GM19395 (cell line): ENCODE measurements around the gene NME3.
"Not testable (repeated sequence)": the region's sequence is repeated elsewhere in the genome, so short reads cannot be mapped to it uniquely, and the experiment has no call there.

Experiments
- ATAC-seq: cut with Tn5 transposase; IDR thresholded peaks from one replicate; pipeline ENCODE4 v1.9.1; 2021; ENCODE audit warnings: mild to moderate bottlenecking, moderate library complexity; ENCODE audit not compliant: unreplicated experiment

The NME3 gene

GRCh38 chr16:1754204-1754603 is 17.1 kb downstream of the NME3 start:
- no peak for ATAC-seq

GRCh38 chr16:1752853-1753252 is 18.5 kb downstream of the NME3 start:
- no peak for ATAC-seq

DNA sequence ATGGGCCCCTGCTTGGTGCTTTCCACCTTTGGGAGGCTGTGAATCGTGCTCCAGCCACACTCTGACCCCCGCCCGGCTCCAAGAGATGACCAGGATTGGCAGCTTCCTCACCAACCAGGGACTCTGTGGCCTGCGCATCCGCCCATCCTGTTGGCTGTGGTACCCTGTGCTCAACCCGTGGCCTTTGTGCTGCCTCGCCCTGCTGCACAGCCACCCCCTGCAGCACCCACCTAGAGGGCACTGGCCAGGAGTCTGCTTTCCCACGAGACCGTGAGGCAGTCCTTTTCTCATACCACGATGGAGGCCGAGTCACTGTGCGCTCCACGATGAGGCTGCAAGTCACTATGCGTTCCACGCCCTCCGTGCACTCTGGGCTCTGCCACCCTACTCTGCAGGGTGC is 19.4 kb downstream of the NME3 start:
- no peak for ATAC-seq

DNA sequence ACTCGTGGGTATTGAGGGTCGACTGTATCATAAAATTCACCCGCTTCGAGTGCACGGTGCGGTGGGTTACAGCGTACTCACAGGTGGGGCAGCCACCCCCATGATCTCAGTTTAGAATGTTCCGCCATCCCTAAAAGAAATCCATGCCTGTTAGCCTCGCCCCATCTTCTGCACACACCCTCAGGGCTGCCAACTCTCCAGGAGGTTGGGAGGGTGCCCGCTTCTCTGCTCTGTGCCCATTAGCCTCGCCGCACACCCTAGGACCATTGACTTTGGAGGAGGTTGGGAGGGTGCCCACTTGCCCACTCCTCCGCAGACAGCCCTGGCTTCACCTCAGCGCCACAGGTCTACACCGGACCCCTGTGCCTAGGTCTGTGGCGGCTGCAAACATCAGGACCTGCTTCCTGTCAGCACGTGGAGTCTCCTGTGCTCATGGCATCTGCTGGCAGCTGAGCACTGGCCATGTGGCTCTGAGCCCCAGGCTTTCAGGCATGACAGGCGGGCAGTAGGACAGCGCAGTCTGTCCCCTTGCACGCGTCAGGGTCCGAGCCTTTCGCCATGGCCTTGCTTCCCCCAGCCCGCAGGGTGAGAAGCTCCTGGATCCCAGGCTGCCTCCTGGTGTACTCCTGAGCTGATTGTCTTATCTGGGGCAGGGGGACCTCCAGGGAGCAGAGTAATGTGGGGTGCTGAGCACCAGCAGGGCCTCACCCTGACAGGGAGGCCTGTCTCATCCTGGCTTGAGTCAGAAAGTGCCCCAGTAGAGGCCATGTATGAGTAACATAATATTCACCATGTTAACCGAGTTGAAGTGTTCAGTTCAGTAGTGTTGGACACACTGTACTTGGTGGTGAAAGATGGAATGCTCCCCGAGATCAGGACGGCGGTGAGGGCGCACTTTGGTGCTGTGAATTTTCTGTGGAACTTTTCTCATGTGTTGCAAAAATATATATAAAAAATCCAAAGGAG is 21.9 kb downstream of the NME3 start:
- no peak for ATAC-seq

- ATAC-seq = no peak
These were observed 23.4 kb downstream of the NME3 start for GRCh38 chr16:1747934-1748333.

DNA sequence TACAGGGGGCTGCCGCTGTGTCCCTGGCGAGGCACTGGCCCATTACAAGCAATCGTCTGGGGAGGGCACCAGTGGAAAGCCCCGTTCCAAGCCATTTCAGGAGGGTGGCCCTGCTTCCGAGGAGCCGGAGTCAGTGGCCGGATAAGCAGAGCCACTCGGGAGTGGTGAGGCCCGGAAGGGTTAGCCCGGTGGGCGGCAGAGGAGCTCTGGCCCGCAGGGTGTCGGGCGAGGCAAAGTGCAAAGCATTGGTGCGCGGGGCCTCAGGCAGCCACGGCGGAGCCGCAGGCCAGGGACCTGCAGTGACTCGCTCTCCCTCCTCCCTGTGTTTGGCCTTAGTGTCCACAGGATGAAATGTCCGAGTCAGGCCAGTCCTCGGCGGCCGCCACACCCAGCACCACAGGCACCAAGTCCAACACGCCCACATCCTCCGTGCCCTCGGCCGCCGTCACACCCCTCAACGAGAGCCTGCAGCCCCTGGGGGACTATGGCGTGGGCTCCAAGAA is 24.6 kb downstream of the NME3 start:
- no peak for ATAC-seq

GRCh38 chr16:1745900-1746692 is 25.2 kb downstream of the NME3 start:
- ATAC-seq = no peak

DNA sequence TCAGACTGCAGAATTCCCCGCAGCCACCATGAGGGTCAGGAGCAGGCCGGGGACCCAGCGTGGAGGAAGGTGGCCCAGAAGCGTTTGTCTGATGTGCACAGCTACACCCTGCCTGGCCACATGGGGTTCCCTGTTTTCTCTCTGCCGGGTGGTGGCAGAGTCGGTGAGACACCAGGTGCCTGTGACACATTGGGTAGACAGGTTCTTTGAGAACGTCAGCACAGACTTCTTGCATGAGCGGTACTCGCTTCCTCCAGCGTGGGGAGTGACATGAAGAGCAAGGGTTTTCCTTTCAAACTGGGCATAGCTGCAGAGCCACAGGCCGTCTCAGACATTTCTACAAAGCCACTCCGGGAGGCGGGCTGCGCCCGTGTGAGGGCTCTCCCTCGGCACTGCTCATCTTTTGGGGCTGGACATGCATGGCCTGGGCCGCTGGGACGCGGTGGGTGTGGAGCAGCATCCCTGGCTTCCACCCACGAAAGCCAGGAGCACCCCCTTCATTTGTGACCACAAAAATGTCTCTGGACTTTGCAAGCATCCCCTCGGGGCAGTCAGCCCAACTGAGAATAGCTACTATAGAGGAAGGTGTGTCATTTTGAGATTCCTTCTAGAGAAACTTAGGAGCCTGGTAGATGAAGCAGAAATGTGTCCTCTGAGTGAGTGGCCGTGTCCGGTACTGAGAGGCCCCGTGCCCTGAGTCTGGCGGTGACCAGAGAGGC is 26.0 kb downstream of the NME3 start:
- ATAC-seq = no peak

DNA sequence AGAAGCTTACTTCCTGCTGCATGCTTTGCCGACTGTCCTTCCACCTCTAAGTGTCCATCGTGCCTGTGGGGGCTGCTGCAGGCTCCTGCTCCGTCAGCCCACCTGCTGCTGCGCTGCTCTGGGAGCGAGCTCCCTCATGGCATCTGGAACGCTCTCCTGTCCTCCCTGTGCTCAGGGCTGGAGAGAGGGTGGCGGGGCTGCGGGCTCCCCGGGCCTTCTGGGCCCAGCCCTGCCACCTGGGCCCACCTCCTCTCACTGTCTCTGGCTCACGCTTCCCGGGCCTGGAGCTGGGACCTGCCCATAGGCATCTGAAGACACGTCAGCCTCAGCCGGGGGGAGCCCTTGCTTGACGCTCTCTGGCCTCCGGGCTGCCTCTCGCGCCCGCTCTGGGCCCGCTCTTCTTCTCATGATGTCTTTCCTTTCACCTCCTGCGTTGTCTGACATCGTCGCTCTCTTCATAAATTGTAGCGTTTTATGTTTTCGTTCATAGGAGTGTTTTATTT is 27.0 kb downstream of the NME3 start:
- ATAC-seq = no peak

DNA sequence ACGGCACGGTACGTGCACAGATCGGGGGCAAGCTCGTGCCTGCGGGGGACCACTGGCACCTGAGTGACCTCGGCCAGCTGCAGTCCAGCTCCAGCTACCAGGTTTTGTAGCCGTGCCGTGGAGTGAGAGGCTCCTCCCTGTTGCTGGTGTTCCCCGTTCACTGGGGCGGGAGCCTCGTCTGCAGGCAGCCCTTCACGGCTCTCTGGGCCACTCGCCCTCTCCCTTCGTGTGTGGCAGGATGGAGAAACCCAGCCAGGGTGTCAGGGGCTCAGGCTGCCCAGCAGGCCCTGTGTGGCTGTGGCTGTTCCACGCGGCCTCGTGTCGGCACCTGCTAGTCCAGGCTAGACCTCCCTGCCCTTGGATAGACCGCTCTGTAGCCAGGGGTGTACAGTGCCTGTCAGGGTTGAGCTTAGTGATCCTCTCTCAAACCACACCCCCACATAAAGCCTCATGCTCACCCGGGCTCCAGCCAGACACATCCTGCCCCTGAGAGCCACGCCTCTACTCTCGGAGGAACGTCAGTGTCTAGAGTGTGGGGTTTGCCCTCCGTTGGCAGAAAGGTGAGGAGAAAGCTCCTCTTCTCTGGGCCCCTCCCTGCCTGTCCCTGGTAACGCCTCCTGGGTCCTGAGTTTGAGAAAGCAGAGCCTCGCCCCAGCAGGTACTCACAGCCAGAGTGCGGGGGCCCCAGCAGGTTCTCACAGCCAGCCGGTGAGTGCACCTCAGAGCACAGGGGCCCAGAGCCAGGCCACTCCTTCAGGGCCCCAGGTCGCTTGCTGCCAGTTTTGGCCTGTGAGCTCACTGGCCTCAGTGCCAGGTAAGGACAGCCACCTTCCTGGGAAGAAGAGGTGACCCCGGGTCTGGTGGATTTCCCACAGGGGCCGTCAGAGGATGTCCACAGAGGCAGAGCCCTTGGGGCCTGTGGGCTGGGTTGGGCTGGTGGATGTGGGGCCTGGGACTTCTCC is 27.7 kb downstream of the NME3 start:
- ATAC-seq = no peak

- ATAC-seq = no peak
These were observed 29.7 kb downstream of the NME3 start for GRCh38 chr16:1741553-1742165.

DNA sequence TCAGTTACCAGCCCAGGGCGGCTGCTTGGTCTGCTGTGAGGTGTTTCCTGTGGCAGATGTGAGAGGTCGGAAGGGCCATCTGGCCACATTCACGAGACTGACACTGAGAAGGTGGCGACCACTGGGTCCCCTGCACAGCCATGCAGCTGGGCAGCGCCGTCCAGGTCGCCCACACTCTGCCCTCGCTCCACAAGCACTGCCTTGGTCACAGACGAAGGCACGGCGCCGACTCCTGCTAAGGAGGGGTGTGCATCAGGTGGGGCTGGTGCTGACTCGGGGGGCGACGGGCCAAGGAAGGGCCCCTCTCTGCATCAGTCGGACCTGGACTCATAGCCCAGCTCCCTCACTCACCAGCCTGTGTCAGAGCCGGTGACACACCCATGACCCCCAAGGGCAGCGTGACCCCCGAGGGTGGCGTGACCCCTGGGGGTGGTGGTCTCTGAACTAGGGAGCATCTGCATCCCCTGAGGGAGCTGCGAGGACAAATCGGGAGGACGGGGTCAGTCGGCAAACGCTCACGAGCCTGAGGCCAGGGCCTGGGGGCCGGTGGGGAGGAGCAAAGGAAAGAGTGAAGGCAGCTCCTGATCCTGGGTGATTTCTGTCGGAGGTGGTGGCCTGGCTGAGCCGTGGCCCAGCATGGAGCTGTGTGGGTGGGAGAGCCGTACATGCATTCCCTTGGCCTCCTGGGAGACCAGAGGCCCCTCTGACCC is 30.4 kb downstream of the NME3 start:
- ATAC-seq = no peak

GRCh38 chr16:1740234-1740633 is 31.1 kb downstream of the NME3 start:
- no peak for ATAC-seq

DNA sequence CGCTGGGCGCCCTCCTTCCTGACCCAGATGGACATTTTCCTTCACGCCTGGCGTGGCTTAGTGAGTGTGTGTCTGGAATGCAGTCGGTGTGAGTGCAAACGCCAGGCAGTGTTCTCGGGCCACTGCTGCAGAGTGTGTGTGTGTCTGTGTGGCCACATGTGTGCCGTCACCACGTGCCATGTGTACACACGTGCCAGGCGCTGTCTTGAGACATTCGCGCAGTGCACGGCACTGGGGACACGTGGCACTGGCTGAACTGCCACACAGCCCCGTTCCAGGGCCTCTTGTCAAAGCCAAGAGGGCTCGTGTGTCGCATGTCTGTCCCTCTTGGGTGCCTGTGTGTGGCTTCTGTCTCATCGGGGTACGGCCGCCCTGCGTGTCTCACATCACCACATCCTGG is 36.5 kb downstream of the NME3 start:
- ATAC-seq = no peak

DNA sequence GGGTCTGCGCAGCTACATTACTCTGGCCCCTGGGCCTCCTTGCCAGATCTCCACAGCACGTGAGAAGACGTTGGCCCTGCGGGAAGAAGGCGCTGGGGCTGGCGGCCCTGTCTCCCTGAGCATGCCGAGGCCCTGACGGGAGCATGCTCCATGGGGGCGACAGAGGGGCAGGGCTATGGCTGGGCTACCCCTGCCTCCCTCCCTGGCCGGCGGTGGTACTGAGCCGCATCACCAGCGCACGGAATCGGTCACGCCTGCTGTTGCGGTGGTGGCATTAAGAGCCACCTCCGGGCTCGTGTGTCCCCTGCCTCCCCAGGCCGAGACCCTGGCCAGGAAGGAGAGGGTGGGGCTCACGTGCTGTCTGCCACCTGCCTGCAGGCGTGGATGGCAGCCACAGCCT is 37.2 kb downstream of the NME3 start:
- ATAC-seq = no peak

DNA sequence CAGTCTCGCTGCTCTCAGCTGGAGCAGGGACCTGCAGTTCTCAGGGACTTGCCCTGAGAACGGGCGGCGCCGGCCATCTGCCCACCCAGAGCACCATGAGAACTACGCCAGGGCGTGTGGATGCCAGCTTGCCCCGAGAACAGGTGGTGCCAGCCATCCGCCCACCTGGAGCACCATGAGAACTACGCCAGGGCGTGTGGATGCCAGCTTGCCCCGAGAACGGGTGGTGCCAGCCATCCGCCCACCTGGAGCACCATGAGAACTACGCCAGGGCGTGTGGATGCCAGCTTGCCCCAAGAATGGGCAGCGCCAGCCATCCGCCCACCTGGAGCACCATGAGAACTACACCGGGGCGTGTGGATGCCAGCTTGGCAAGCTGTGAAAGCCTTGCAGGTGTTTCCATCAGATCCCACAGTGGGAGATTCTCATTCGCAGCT is 38.8 kb downstream of the NME3 start:
- not testable (repeated sequence) for ATAC-seq

- ATAC-seq = no peak
These were observed 39.3 kb downstream of the NME3 start for GRCh38 chr16:1732071-1732470.

DNA sequence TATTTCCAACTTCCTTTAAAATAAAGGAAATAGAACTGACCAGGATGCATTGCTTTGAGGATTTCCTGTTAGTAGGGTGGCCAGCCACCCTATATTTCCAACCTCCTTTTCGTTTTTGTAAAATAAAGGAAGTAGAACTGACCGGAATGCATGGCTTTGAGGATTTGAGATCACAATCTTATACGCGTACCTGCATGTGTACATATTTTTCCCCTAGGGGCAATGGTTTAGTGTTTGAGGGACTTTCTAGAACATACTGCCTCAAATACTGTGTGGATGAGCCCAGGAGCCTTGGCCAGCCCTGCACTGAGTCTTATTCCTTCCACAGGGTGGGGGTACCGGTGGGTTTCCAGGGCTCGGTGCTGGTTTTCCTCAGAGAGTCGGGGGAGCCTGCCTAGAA is 39.7 kb downstream of the NME3 start:
- no peak for ATAC-seq

GRCh38 chr16:1731073-1731472 is 40.3 kb downstream of the NME3 start:
- no peak for ATAC-seq
